BE2C (cell line): ENCODE results near the gene SLCO1B1.
"Not testable (repeated sequence)": the region's sequence is repeated elsewhere in the genome, so short reads cannot be mapped to it uniquely, and the experiment has no call there.

Experiments
- DNase-seq: peaks from one replicate; pipeline ENCODE4 v3.0.0-alpha.2; 2020
- H3K27me3 ChIP-seq: fragments of 250-450 bp; sonication (Bioruptor Pico); 2 replicates; pipeline ENCODE4 v1.5.1; 2020; ENCODE audit warnings: mild to moderate bottlenecking
- H3K36me3 ChIP-seq: fragments of 250-450 bp; sonication (Bioruptor Pico); 2 replicates; pipeline ENCODE4 v1.5.1; 2020; ENCODE audit warnings: mild to moderate bottlenecking
- H3K4me1 ChIP-seq: fragments of 250-450 bp; sonication (Bioruptor Pico); 2 replicates; pipeline ENCODE4 v1.5.1; 2020
- H3K4me3 ChIP-seq: 2 replicates; pipeline ENCODE4 v1.5.1; 2011; ENCODE audit warnings: low read depth, low read length
- H3K9me3 ChIP-seq: fragments of 250-450 bp; sonication (Bioruptor Pico); 2 replicates; pipeline ENCODE4 v1.5.1; 2020
- CTCF ChIP-seq: IDR thresholded peaks from 2 replicates; pipeline ENCODE4 v1.5.1; 2012; ENCODE audit warnings: mild to moderate bottlenecking, low read depth, low read length

Gene SLCO1B1

GRCh38 chr12:21165048-21165447 lies 34.1 kb downstream of the SLCO1B1 start:
- Histone ChIP-seq H3K9me3 (no peaks in the 10 kb centered on the region), H3K27me3 (no peaks in the 10 kb centered on the region), H3K4me3 (no peak overlapping the region), H3K36me3 (no peaks in the 10 kb centered on the region), H3K4me1 (no peaks in the 10 kb centered on the region)
- TF ChIP-seq CTCF = no peak
- no peak for DNase-seq

- H3K4me3 ChIP-seq = no peak overlapping the region
- DNase-seq = peak; percentile 68
- H3K36me3 ChIP-seq = no peaks in the 10 kb centered on the region
- H3K27me3 ChIP-seq = no peaks in the 10 kb centered on the region
- no peaks in the 10 kb centered on the region for H3K9me3 ChIP-seq
- TF ChIP-seq CTCF = peak; percentile 87
- no peaks in the 10 kb centered on the region for H3K4me1 ChIP-seq
Measured at GRCh38 chr12:21169878-21170472, 39.0 kb downstream of the SLCO1B1 start.

DNA sequence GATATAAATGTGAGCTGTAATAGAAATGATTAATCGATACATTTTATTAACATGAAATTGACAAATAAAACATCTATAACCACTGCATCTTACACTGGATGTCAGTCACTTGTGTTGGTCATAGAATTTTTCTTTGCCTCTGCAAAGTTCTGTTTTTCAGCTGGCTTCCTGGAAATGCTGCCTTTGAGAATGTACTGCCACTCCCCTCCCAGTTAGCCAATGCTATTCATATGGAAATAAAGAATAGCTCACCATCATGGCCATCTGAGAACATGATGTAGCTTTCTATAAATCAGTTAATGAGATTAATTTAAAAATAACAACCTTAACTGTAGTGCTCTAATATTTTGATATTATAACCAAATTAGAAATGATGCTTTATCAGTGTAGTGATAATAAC lies 41.1 kb downstream of the SLCO1B1 start:
- no peak for TF ChIP-seq CTCF
- Histone ChIP-seq H3K36me3 (no peaks in the 10 kb centered on the region), H3K4me1 (no peaks in the 10 kb centered on the region), H3K27me3 (no peaks in the 10 kb centered on the region), H3K9me3 (no peaks in the 10 kb centered on the region), H3K4me3 (no peak overlapping the region)
- no peak for DNase-seq

GRCh38 chr12:21183721-21184275 lies 52.8 kb downstream of the SLCO1B1 start:
- no peak overlapping the region for H3K4me3 ChIP-seq
- no peaks in the 10 kb centered on the region for H3K36me3 ChIP-seq
- no peaks in the 10 kb centered on the region for H3K27me3 ChIP-seq
- no peak for TF ChIP-seq CTCF
- H3K9me3 ChIP-seq = no peaks in the 10 kb centered on the region
- no peaks in the 10 kb centered on the region for H3K4me1 ChIP-seq
- DNase-seq = no peak

DNA sequence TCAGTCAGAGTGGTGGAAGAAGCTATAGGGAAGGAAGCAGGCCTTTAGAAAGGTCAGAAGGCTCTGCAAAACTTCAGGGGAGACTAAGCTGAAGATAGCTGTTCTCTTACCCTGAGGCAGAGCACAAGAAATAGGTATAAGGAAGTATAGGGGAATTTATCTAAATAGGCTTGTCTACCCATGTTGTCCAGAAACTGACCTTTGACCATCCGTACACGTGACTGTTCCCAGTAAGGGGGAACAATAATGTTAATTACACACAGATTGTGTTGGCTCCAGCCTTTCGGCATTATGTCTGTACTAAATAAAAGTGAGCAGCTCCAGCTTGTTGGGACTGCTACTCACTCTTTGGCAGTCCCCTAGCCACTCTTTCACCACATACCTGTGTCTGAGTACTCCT lies 59.0 kb downstream of the SLCO1B1 start:
- no peaks in the 10 kb centered on the region for H3K9me3 ChIP-seq
- H3K36me3 ChIP-seq = no peaks in the 10 kb centered on the region
- H3K4me3 ChIP-seq = no peak overlapping the region
- H3K27me3 ChIP-seq = no peaks in the 10 kb centered on the region
- no peak for DNase-seq
- no peaks in the 10 kb centered on the region for H3K4me1 ChIP-seq
- no peak for TF ChIP-seq CTCF

- H3K4me1 ChIP-seq, H3K4me3 ChIP-seq, H3K36me3 ChIP-seq, H3K9me3 ChIP-seq, H3K27me3 ChIP-seq: not testable (repeated sequence)
- peak; percentile 23 for DNase-seq
Measured at GRCh38 chr12:21214433-21214832, 83.4 kb downstream of the SLCO1B1 start.
